HG03066 (cell line): ENCODE measurements around the gene SSBP2.

Source experiments
- ATAC-seq: cut with Tn5 transposase; IDR thresholded peaks from one replicate; pipeline ENCODE4 v1.9.1; 2021; ENCODE audit warnings: low read depth; ENCODE audit not compliant: unreplicated experiment

The SSBP2 gene

GRCh38 chr5:81767938-81768337, 17.0 kb upstream of the SSBP2 start:
- ATAC-seq = no peak

GRCh38 chr5:81767097-81767496, 16.2 kb upstream of the SSBP2 start:
- no peak for ATAC-seq

GRCh38 chr5:81766611-81767010, 15.7 kb upstream of the SSBP2 start:
- ATAC-seq = no peak

GRCh38 chr5:81763294-81763928, 12.5 kb upstream of the SSBP2 start:
- no peak for ATAC-seq

- ATAC-seq = no peak
These were observed 12.0 kb upstream of the SSBP2 start for GRCh38 chr5:81762853-81763252.

- ATAC-seq = no peak
These were observed 11.5 kb upstream of the SSBP2 start for GRCh38 chr5:81762401-81762800.

GRCh38 chr5:81761970-81762369, 11.1 kb upstream of the SSBP2 start:
- no peak for ATAC-seq

- no peak for ATAC-seq
These were observed 10.4 kb upstream of the SSBP2 start for GRCh38 chr5:81761270-81761669.

- ATAC-seq = no peak
These were observed 9.6 kb upstream of the SSBP2 start for GRCh38 chr5:81760521-81760920.

GRCh38 chr5:81759632-81760005, 8.7 kb upstream of the SSBP2 start:
- ATAC-seq = no peak

GRCh38 chr5:81757404-81757803, 6.5 kb upstream of the SSBP2 start:
- no peak for ATAC-seq

GRCh38 chr5:81756016-81756415, 5.1 kb upstream of the SSBP2 start:
- ATAC-seq = no peak

- no peak for ATAC-seq
These were observed 4.4 kb upstream of the SSBP2 start for GRCh38 chr5:81755320-81755719.

- no peak for ATAC-seq
These were observed 3.7 kb upstream of the SSBP2 start for GRCh38 chr5:81754621-81755020.

- no peak for ATAC-seq
These were observed 2.5 kb upstream of the SSBP2 start for GRCh38 chr5:81753429-81753828.

- no peak for ATAC-seq
These were observed 1.7 kb upstream of the SSBP2 start for GRCh38 chr5:81752644-81752963.

- no peak for ATAC-seq
These were observed 1.1 kb upstream of the SSBP2 start for GRCh38 chr5:81751836-81752643.

- no peak for ATAC-seq
These were observed 439 bp downstream of the SSBP2 start for GRCh38 chr5:81750308-81751008.

GRCh38 chr5:81749561-81750307, 1.2 kb downstream of the SSBP2 start:
- ATAC-seq = peak; percentile 34

GRCh38 chr5:81749192-81749560, 1.7 kb downstream of the SSBP2 start:
- ATAC-seq = no peak

GRCh38 chr5:81748556-81748955, 2.3 kb downstream of the SSBP2 start:
- ATAC-seq = no peak
